ENCODE data around the gene DNTTIP2.
"Not testable (repeated sequence)": the region's sequence is repeated elsewhere in the genome, so short reads cannot be mapped to it uniquely, and the experiment has no call there.

DNTTIP2 gene

GRCh38 chr1:93841771-93842170 lies 37.2 kb downstream of the DNTTIP2 start:
- DNase-seq (ENCODE audit: low read depth in 2 of 2), result no peak

GRCh38 chr1:93840956-93841482 lies 38.0 kb downstream of the DNTTIP2 start:
- no peak for DNase-seq (ENCODE audit: low read depth in 2 of 2)

GRCh38 chr1:93839753-93840152 lies 39.3 kb downstream of the DNTTIP2 start:
- no peak for DNase-seq (ENCODE audit: low read depth in 2 of 2)

- no peak for DNase-seq (ENCODE audit: low read depth in 2 of 2)
These were observed 39.7 kb downstream of the DNTTIP2 start for GRCh38 chr1:93839307-93839706.

GRCh38 chr1:93837961-93838360 lies 41.0 kb downstream of the DNTTIP2 start:
- no peak for DNase-seq (ENCODE audit: low read depth in 2 of 2)

GRCh38 chr1:93833293-93833692 lies 45.7 kb downstream of the DNTTIP2 start:
- not testable (repeated sequence) for DNase-seq (ENCODE audit: low read depth in 2 of 2)

GRCh38 chr1:93829061-93829460 lies 49.9 kb downstream of the DNTTIP2 start:
- DNase-seq (ENCODE audit: low read depth in 2 of 2), result no peak

- DNase-seq (ENCODE audit: low read depth in 2 of 2), result no peak
These were observed 50.6 kb downstream of the DNTTIP2 start for GRCh38 chr1:93828367-93828755.

- DNase-seq (ENCODE audit: low read depth in 2 of 2), result no peak
These were observed 51.2 kb downstream of the DNTTIP2 start for GRCh38 chr1:93827633-93828366.

GRCh38 chr1:93827128-93827527 lies 51.9 kb downstream of the DNTTIP2 start:
- no peak for DNase-seq (ENCODE audit: low read depth in 2 of 2)

- DNase-seq (ENCODE audit: low read depth in 2 of 2), result no peak
These were observed 54.2 kb downstream of the DNTTIP2 start for GRCh38 chr1:93824834-93825233.

- DNase-seq (ENCODE audit: low read depth in 2 of 2), result no peak
These were observed 56.1 kb downstream of the DNTTIP2 start for GRCh38 chr1:93822730-93823425.

GRCh38 chr1:93821423-93822144 lies 57.4 kb downstream of the DNTTIP2 start:
- DNase-seq (ENCODE audit: low read depth in 2 of 2), result no peak

- DNase-seq (ENCODE audit: low read depth in 2 of 2), result no peak
These were observed 58.2 kb downstream of the DNTTIP2 start for GRCh38 chr1:93820554-93821422.

GRCh38 chr1:93818570-93818959 lies 60.4 kb downstream of the DNTTIP2 start:
- DNase-seq (ENCODE audit: low read depth in 2 of 2), result no peak

- DNase-seq (ENCODE audit: low read depth in 2 of 2), result peak in 1 of 2 donors; percentile 7
These were observed 61.0 kb downstream of the DNTTIP2 start for GRCh38 chr1:93817819-93818569.

GRCh38 chr1:93816970-93817678 lies 61.9 kb downstream of the DNTTIP2 start:
- no peak for DNase-seq (ENCODE audit: low read depth in 2 of 2)
